IgD-negative memory B cell (primary cell): ENCODE data around the gene POLH. TPM values are rescaled to one million over a fixed set of nuclear protein-coding genes. Genes with fewer than 3 reads are reported as not detected.
"Not testable (repeated sequence)": the region's sequence is repeated elsewhere in the genome, so short reads cannot be mapped to it uniquely, and the experiment has no call there.

Source experiments
- H3K27ac Mint-ChIP-seq, 3 donors: one replicate each; pipeline ENCODE4 v1.8.0; 2020 to 2022; ENCODE audit warnings: mild to moderate bottlenecking in 3 of 3, mixed read lengths in 3 of 3, moderate library complexity in 1 of 3
- H3K27me3 Mint-ChIP-seq: one replicate; pipeline ENCODE4 v1.8.0; 2021; ENCODE audit warnings: mixed read lengths
- H3K36me3 Mint-ChIP-seq: one replicate; pipeline ENCODE4 v1.8.0; 2020; ENCODE audit warnings: mild to moderate bottlenecking, mixed read lengths
- H3K4me1 Mint-ChIP-seq, 3 donors: one replicate each; pipeline ENCODE4 v1.8.0; 2020 to 2022; ENCODE audit warnings: mixed read lengths in 3 of 3, mild to moderate bottlenecking in 1 of 3
- H3K4me3 Mint-ChIP-seq, 4 donors: one replicate each; pipeline ENCODE4 v1.8.0; 2020 to 2022; ENCODE audit warnings: mild to moderate bottlenecking in 4 of 4, mixed read lengths in 4 of 4, moderate library complexity in 3 of 4
- H3K9me3 Mint-ChIP-seq, 3 donors: one replicate each; pipeline ENCODE4 v1.8.0; 2020 to 2021; ENCODE audit warnings: mixed read lengths in 3 of 3, mild to moderate bottlenecking in 1 of 3
- polyA plus RNA-seq: library from polyadenylated mRNA; unstranded; fragments of 300-500 nt; fragmentation: Illumina TruSeq; gene quantifications from one replicate; pipeline ENCODE4 v1.2.3, GENCODE V29; 2021

POLH gene
- polyA plus RNA-seq, 1 donor from 2014 or later: 30.6 TPM

GRCh38 chr6:43579171-43579570 is 3.2 kb downstream of the POLH start:
- peak overlapping the region; percentile 15 to 86 (median 43) for H3K27ac Mint-ChIP-seq
- H3K36me3 Mint-ChIP-seq: peaks cover 4% of the 10 kb centered on the region
- peak overlapping the region in 2 of 4 donors; percentile 78 to 93 for H3K4me3 Mint-ChIP-seq
- H3K27me3 Mint-ChIP-seq: peaks cover 1% of the 10 kb centered on the region
- no peaks in the 10 kb centered on the region for H3K9me3 Mint-ChIP-seq
- peaks cover 18 to 34% (median 25%) of the 10 kb centered on the region in 3 donors for H3K4me1 Mint-ChIP-seq

- Mint-ChIP-seq H3K27me3 (peaks cover 1% of the 10 kb centered on the region), H3K9me3 (no peaks in the 10 kb centered on the region), H3K27ac (peak overlapping the region in 1 of 3 donors; percentile 31), H3K4me1 (peaks cover 12 to 26% (median 12%) of the 10 kb centered on the region in 3 donors), H3K4me3 (no peak overlapping the region), H3K36me3 (peaks cover 6% of the 10 kb centered on the region)
These were observed 6.9 kb downstream of the POLH start for GRCh38 chr6:43582911-43583310.

GRCh38 chr6:43584892-43585570 is 9.0 kb downstream of the POLH start:
- Mint-ChIP-seq H3K27ac (peak overlapping the region in 1 of 3 donors; percentile 96), H3K27me3 (no peaks in the 10 kb centered on the region), H3K36me3 (peaks cover 10% of the 10 kb centered on the region), H3K9me3 (no peaks in the 10 kb centered on the region), H3K4me3 (peak overlapping the region in 1 of 4 donors; percentile 60), H3K4me1 (peaks cover 0 to 12% (median 1%) of the 10 kb centered on the region in 3 donors)

- peaks cover 8% of the 10 kb centered on the region for H3K36me3 Mint-ChIP-seq
- no peak overlapping the region for H3K27ac Mint-ChIP-seq
- no peaks in the 10 kb centered on the region for H3K27me3 Mint-ChIP-seq
- H3K4me1 Mint-ChIP-seq: peaks cover 1 to 12% (median 2%) of the 10 kb centered on the region in 3 donors
- H3K9me3 Mint-ChIP-seq: no peaks in the 10 kb centered on the region
- H3K4me3 Mint-ChIP-seq: no peak overlapping the region
These were observed 12.2 kb downstream of the POLH start for GRCh38 chr6:43588194-43588593.

- H3K27me3 Mint-ChIP-seq, H3K9me3 Mint-ChIP-seq, H3K4me1 Mint-ChIP-seq, H3K36me3 Mint-ChIP-seq, H3K4me3 Mint-ChIP-seq, H3K27ac Mint-ChIP-seq: not testable (repeated sequence)
These were observed 13.6 kb downstream of the POLH start for GRCh38 chr6:43589564-43589963.

GRCh38 chr6:43593938-43594337 is 18.0 kb downstream of the POLH start:
- Mint-ChIP-seq H3K27ac (no peak overlapping the region), H3K27me3 (no peaks in the 10 kb centered on the region), H3K4me3 (no peak overlapping the region), H3K9me3 (no peaks in the 10 kb centered on the region), H3K4me1 (peaks cover 0 to 2% (median 1%) of the 10 kb centered on the region in 3 donors), H3K36me3 (no peaks in the 10 kb centered on the region)

GRCh38 chr6:43600595-43600994 is 24.6 kb downstream of the POLH start:
- H3K36me3 Mint-ChIP-seq: no peaks in the 10 kb centered on the region
- H3K27me3 Mint-ChIP-seq: no peaks in the 10 kb centered on the region
- H3K27ac Mint-ChIP-seq: peak overlapping the region in 1 of 3 donors; percentile 2

GRCh38 chr6:43604174-43604573 is 28.2 kb downstream of the POLH start:
- Mint-ChIP-seq H3K4me3 (no peak overlapping the region), H3K27ac (no peak overlapping the region), H3K36me3 (peaks cover 2% of the 10 kb centered on the region)

More at GRCh38 chr6:43600595-43600994, 24.6 kb downstream of the POLH start:
- Mint-ChIP-seq H3K4me1 (no peaks in the 10 kb centered on the region), H3K9me3 (no peaks in the 10 kb centered on the region), H3K4me3 (no peak overlapping the region)

GRCh38 chr6:43606019-43606418 is 30.0 kb downstream of the POLH start:
- Mint-ChIP-seq H3K4me3 (no peak overlapping the region), H3K27me3 (no peaks in the 10 kb centered on the region), H3K9me3 (no peaks in the 10 kb centered on the region), H3K27ac (no peak overlapping the region), H3K4me1 (peaks cover 11 to 13% (median 12%) of the 10 kb centered on the region in 3 donors), H3K36me3 (peaks cover 2% of the 10 kb centered on the region)

More at GRCh38 chr6:43604174-43604573, 28.2 kb downstream of the POLH start:
- Mint-ChIP-seq H3K27me3 (no peaks in the 10 kb centered on the region), H3K9me3 (no peaks in the 10 kb centered on the region), H3K4me1 (peaks cover 11 to 12% (median 11%) of the 10 kb centered on the region in 3 donors)

GRCh38 chr6:43608310-43608763 is 32.4 kb downstream of the POLH start:
- Mint-ChIP-seq H3K9me3 (no peaks in the 10 kb centered on the region), H3K4me1 (peaks cover 11 to 13% (median 12%) of the 10 kb centered on the region in 3 donors), H3K27me3 (no peaks in the 10 kb centered on the region), H3K4me3 (no peak overlapping the region), H3K36me3 (peaks cover 2% of the 10 kb centered on the region), H3K27ac (peak overlapping the region in 2 of 3 donors; percentile 11 to 39)

- no peaks in the 10 kb centered on the region for H3K9me3 Mint-ChIP-seq
- peaks cover 11 to 13% (median 12%) of the 10 kb centered on the region in 3 donors for H3K4me1 Mint-ChIP-seq
- peak overlapping the region in 1 of 3 donors; percentile 39 for H3K27ac Mint-ChIP-seq
- no peaks in the 10 kb centered on the region for H3K27me3 Mint-ChIP-seq
- H3K4me3 Mint-ChIP-seq: peak overlapping the region in 1 of 4 donors; percentile 76
- H3K36me3 Mint-ChIP-seq: peaks cover 2% of the 10 kb centered on the region
These were observed 32.8 kb downstream of the POLH start for GRCh38 chr6:43608807-43609206.

GRCh38 chr6:43609402-43609801 is 33.4 kb downstream of the POLH start:
- peaks cover 11 to 13% (median 12%) of the 10 kb centered on the region in 3 donors for H3K4me1 Mint-ChIP-seq
- no peak overlapping the region for H3K27ac Mint-ChIP-seq
- H3K36me3 Mint-ChIP-seq: peaks cover 2% of the 10 kb centered on the region
- H3K9me3 Mint-ChIP-seq: no peaks in the 10 kb centered on the region
- H3K4me3 Mint-ChIP-seq: no peak overlapping the region
- H3K27me3 Mint-ChIP-seq: no peaks in the 10 kb centered on the region

- H3K27me3 Mint-ChIP-seq: no peaks in the 10 kb centered on the region
- peaks cover 11 to 13% (median 12%) of the 10 kb centered on the region in 3 donors for H3K4me1 Mint-ChIP-seq
- peak overlapping the region in 1 of 3 donors; percentile 40 for H3K27ac Mint-ChIP-seq
- no peaks in the 10 kb centered on the region for H3K9me3 Mint-ChIP-seq
- no peak overlapping the region for H3K4me3 Mint-ChIP-seq
- H3K36me3 Mint-ChIP-seq: peaks cover 2% of the 10 kb centered on the region
These were observed 34.4 kb downstream of the POLH start for GRCh38 chr6:43610431-43610830.

GRCh38 chr6:43613721-43614395 is 37.9 kb downstream of the POLH start:
- peaks cover 4% of the 10 kb centered on the region in 3 donors for H3K4me1 Mint-ChIP-seq
- H3K9me3 Mint-ChIP-seq: no peaks in the 10 kb centered on the region
- no peak overlapping the region for H3K4me3 Mint-ChIP-seq
- H3K36me3 Mint-ChIP-seq: peaks cover 2% of the 10 kb centered on the region
- no peaks in the 10 kb centered on the region for H3K27me3 Mint-ChIP-seq
- H3K27ac Mint-ChIP-seq: peak overlapping the region in 1 of 3 donors; percentile 58

GRCh38 chr6:43614396-43614730 is 38.4 kb downstream of the POLH start:
- H3K27ac Mint-ChIP-seq: peak overlapping the region in 1 of 3 donors; percentile 58
- H3K4me3 Mint-ChIP-seq: no peak overlapping the region
- peaks cover under 1 to 1% (median 1%) of the 10 kb centered on the region in 3 donors for H3K4me1 Mint-ChIP-seq
- H3K9me3 Mint-ChIP-seq: no peaks in the 10 kb centered on the region
- peaks cover 2% of the 10 kb centered on the region for H3K36me3 Mint-ChIP-seq
- no peaks in the 10 kb centered on the region for H3K27me3 Mint-ChIP-seq
